Smooth muscle cell (in vitro differentiated cells): ENCODE data around the gene VAMP2. TPM values are rescaled to one million over a fixed set of nuclear protein-coding genes. Genes with fewer than 3 reads are reported as not detected.

Experiments used
- DNase-seq: peaks from one replicate; lab custom pipeline; 2025; ENCODE audit not compliant: unreplicated experiment; lab: John Stamatoyannopoulos, UW
- H2AFZ ChIP-seq: fragments of 200-600 bp; sonication (generic); 2 replicates; pipeline ENCODE4 v1.6.0; 2016; ENCODE audit warnings: antibody characterized with exemption, low read depth, mild to moderate bottlenecking
- H3F3A ChIP-seq: fragments of 200-600 bp; sonication (generic); 2 replicates; pipeline ENCODE4 v1.6.0; 2017; ENCODE audit warnings: antibody characterized with exemption, low read depth
- H3K27ac ChIP-seq: fragments of 200-600 bp; sonication (generic); 2 replicates; pipeline ENCODE4 v1.5.1; 2016; ENCODE audit warnings: low read depth, mild to moderate bottlenecking
- H3K27me3 ChIP-seq: fragments of 200-600 bp; sonication (generic); 2 replicates; pipeline ENCODE4 v1.6.1; 2016; ENCODE audit warnings: low read depth, mild to moderate bottlenecking
- H3K36me3 ChIP-seq: fragments of 200-600 bp; sonication (generic); 2 replicates; pipeline ENCODE4 v1.5.1; 2016; ENCODE audit warnings: low read depth
- H3K4me1 ChIP-seq: fragments of 200-600 bp; sonication (generic); 2 replicates; pipeline ENCODE4 v1.5.1; 2016; ENCODE audit warnings: low read depth
- H3K4me2 ChIP-seq: fragments of 200-600 bp; sonication (generic); 2 replicates; pipeline ENCODE4 v1.6.0; 2016; ENCODE audit warnings: mild to moderate bottlenecking
- H3K4me3 ChIP-seq: fragments of 200-600 bp; sonication (generic); 2 replicates; pipeline ENCODE4 v1.5.1; 2016; ENCODE audit warnings: mild to moderate bottlenecking
- H3K79me2 ChIP-seq: fragments of 200-600 bp; sonication (generic); 2 replicates; pipeline ENCODE4 v1.6.0; 2016; ENCODE audit warnings: low read depth, mild to moderate bottlenecking
- H3K9ac ChIP-seq: fragments of 200-600 bp; sonication (generic); 2 replicates; pipeline ENCODE4 v1.6.0; 2016; ENCODE audit warnings: low read depth
- H3K9me3 ChIP-seq: fragments of 200-600 bp; sonication (generic); replicated peaks from 2 replicates; pipeline ENCODE4 v1.5.1; 2016; ENCODE audit warnings: low read depth
- H4K20me1 ChIP-seq: fragments of 200-600 bp; sonication (generic); 2 replicates; pipeline ENCODE4 v1.6.0; 2016; ENCODE audit warnings: low read depth
- WGBS: methylation state at CpG from one replicate; pipeline ENCODE4 v1.1.7; 2016; ENCODE audit warnings: low lambda C conversion rate; 5-methylcytosine and 5-hydroxymethylcytosine counted together
- polyA plus RNA-seq: library from polyadenylated mRNA; unstranded; fragments of >200 nt; fragmentation: Nextera tagmentation; extraction: Ambion mirVana; gene quantifications from 2 replicates; pipeline ENCODE4 v1.2.1, GENCODE V29; 2016
- total RNA-seq: library from RNA; depleted of rRNA; stranded (reverse); fragments of >200 nt; gene quantifications from 2 replicates; pipeline ENCODE4 v1.2.3, GENCODE V29; 2014
- TF ChIP-seq, protein P1 (sequence below): fragments of 200-600 bp; sonication (generic); IDR thresholded peaks from 2 replicates; pipeline ENCODE4 v1.5.1; 2017; ENCODE audit warnings: borderline replicate concordance, mild to moderate bottlenecking, antibody characterized with exemption; ENCODE audit not compliant: insufficient read depth, poor library complexity, severe bottlenecking

The VAMP2 gene
- total and polyA plus RNA-seq, 2 experiments from 2014 or later: 8.1 to 20.1 TPM

GRCh38 chr17:8141741-8142140, 21.0 kb downstream of the VAMP2 start:
- no peak overlapping the region for H3K4me2 ChIP-seq
- TF ChIP-seq, protein P1, sequence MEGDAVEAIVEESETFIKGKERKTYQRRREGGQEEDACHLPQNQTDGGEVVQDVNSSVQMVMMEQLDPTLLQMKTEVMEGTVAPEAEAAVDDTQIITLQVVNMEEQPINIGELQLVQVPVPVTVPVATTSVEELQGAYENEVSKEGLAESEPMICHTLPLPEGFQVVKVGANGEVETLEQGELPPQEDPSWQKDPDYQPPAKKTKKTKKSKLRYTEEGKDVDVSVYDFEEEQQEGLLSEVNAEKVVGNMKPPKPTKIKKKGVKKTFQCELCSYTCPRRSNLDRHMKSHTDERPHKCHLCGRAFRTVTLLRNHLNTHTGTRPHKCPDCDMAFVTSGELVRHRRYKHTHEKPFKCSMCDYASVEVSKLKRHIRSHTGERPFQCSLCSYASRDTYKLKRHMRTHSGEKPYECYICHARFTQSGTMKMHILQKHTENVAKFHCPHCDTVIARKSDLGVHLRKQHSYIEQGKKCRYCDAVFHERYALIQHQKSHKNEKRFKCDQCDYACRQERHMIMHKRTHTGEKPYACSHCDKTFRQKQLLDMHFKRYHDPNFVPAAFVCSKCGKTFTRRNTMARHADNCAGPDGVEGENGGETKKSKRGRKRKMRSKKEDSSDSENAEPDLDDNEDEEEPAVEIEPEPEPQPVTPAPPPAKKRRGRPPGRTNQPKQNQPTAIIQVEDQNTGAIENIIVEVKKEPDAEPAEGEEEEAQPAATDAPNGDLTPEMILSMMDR: no peak
- H3K9ac ChIP-seq: no peak overlapping the region
- H4K20me1 ChIP-seq: peaks cover 55% of the 10 kb centered on the region
- no peaks in the 10 kb centered on the region for H3K79me2 ChIP-seq
- H2AFZ ChIP-seq: no peak overlapping the region
- H3K4me3 ChIP-seq: no peak overlapping the region
- no peaks in the 10 kb centered on the region for H3K36me3 ChIP-seq
- peaks cover 21% of the 10 kb centered on the region for H3F3A ChIP-seq
- no peaks in the 10 kb centered on the region for H3K9me3 ChIP-seq
- no peaks in the 10 kb centered on the region for H3K4me1 ChIP-seq
- H3K27ac ChIP-seq: no peak overlapping the region
- 97% methylated on average over 11 of the region's 11 CpGs for WGBS
- H3K27me3 ChIP-seq: no peaks in the 10 kb centered on the region
- DNase-seq: no peak

GRCh38 chr17:8141045-8141444, 21.7 kb downstream of the VAMP2 start:
- 98% methylated on average over 7 of the region's 7 CpGs for WGBS
- Histone ChIP-seq H3K9ac (no peak overlapping the region), H3K4me1 (no peaks in the 10 kb centered on the region), H3K4me2 (no peak overlapping the region), H3K4me3 (no peak overlapping the region), H2AFZ (no peak overlapping the region), H3K27me3 (no peaks in the 10 kb centered on the region), H3K79me2 (no peaks in the 10 kb centered on the region), H3K27ac (no peak overlapping the region), H3K9me3 (no peaks in the 10 kb centered on the region), H4K20me1 (peaks cover 48% of the 10 kb centered on the region), H3F3A (peaks cover 21% of the 10 kb centered on the region), H3K36me3 (no peaks in the 10 kb centered on the region)
- DNase-seq: no peak
- TF ChIP-seq, protein P1: no peak

- Histone ChIP-seq H3K4me1 (no peaks in the 10 kb centered on the region), H3K79me2 (no peaks in the 10 kb centered on the region), H3K27me3 (no peaks in the 10 kb centered on the region), H3F3A (peaks cover 21% of the 10 kb centered on the region), H2AFZ (no peak overlapping the region), H4K20me1 (peaks cover 41% of the 10 kb centered on the region), H3K9me3 (no peaks in the 10 kb centered on the region), H3K9ac (no peak overlapping the region), H3K4me2 (no peak overlapping the region), H3K27ac (no peak overlapping the region), H3K36me3 (no peaks in the 10 kb centered on the region), H3K4me3 (no peak overlapping the region)
- no peak for DNase-seq
- TF ChIP-seq, protein P1: no peak
- WGBS: 91% methylated on average over 18 of the region's 18 CpGs
These were observed 22.4 kb downstream of the VAMP2 start for GRCh38 chr17:8140065-8141029.
